GM03348 (cell line): ENCODE measurements around the gene PALB2.
A peak's percentile ranks its signal among the peaks of the same experiment; 100 is the strongest.

ENCODE experiments used
- DNase-seq: peaks from one replicate; pipeline ENCODE4 v3.0.0; 2012; ENCODE audit warnings: low spot score

The PALB2 gene

GRCh38 chr16:23581764-23582163 is 59.3 kb downstream of the PALB2 start:
- DNase-seq, result no peak

- no peak for DNase-seq
Observed at GRCh38 chr16:23580391-23580790, 60.7 kb downstream of the PALB2 start.

- DNase-seq, result no peak
Observed at GRCh38 chr16:23579371-23579770, 61.7 kb downstream of the PALB2 start.

GRCh38 chr16:23578101-23578830 is 62.8 kb downstream of the PALB2 start:
- DNase-seq, result peak; percentile 19

- no peak for DNase-seq
Observed at GRCh38 chr16:23577493-23577892, 63.6 kb downstream of the PALB2 start.

GRCh38 chr16:23575834-23576233 is 65.3 kb downstream of the PALB2 start:
- DNase-seq, result no peak

GRCh38 chr16:23573817-23574216 is 67.3 kb downstream of the PALB2 start:
- no peak for DNase-seq

GRCh38 chr16:23572394-23572793 is 68.7 kb downstream of the PALB2 start:
- no peak for DNase-seq

GRCh38 chr16:23571895-23572294 is 69.2 kb downstream of the PALB2 start:
- no peak for DNase-seq

- DNase-seq, result no peak
Observed at GRCh38 chr16:23570992-23571632, 70.0 kb downstream of the PALB2 start.

GRCh38 chr16:23567602-23568001 is 73.5 kb downstream of the PALB2 start:
- DNase-seq, result no peak

GRCh38 chr16:23566724-23567123 is 74.4 kb downstream of the PALB2 start:
- DNase-seq, result no peak

GRCh38 chr16:23564575-23565363 is 76.3 kb downstream of the PALB2 start:
- no peak for DNase-seq

GRCh38 chr16:23563186-23563585 is 77.9 kb downstream of the PALB2 start:
- no peak for DNase-seq

- no peak for DNase-seq
Observed at GRCh38 chr16:23562505-23562904, 78.6 kb downstream of the PALB2 start.

- DNase-seq, result no peak
Observed at GRCh38 chr16:23561586-23561985, 79.5 kb downstream of the PALB2 start.

GRCh38 chr16:23557779-23558702 is 83.1 kb downstream of the PALB2 start:
- DNase-seq, result peak; percentile 14

- peak; percentile 98 for DNase-seq
Observed at GRCh38 chr16:23556881-23557778, 84.0 kb downstream of the PALB2 start, which contains the start of the genes EARS2 and UBFD1. Gene EARS2 (minus strand): TSS chr16:23557350. CDS start chr16:23557343, 7 bp downstream. Gene UBFD1 (plus strand): TSS chr16:23557727. CDS start chr16:23557743, 16 bp downstream.

GRCh38 chr16:23554536-23554935 is 86.6 kb downstream of the PALB2 start:
- DNase-seq, result no peak
